Activated CD4-positive, alpha-beta T cell treated with anti-CD3 and anti-CD28 coated beads for 36 hours (primary cell): Measurements from ENCODE around the gene CCND1. TPM values are rescaled to one million over a fixed set of nuclear protein-coding genes. Genes with fewer than 3 reads are reported as not detected.
A peak's percentile ranks its signal among the peaks of the same experiment; 100 is the strongest.

Experiments
- ATAC-seq: fragments of 200-7000 bp; cut with Tn5 transposase; one replicate; pipeline ENCODE4 v1.10.0; 2021; ENCODE audit warnings: mild to moderate bottlenecking, moderate library complexity
- CTCF ChIA-PET: fragments of 350-600 bp; sonication (Branson Sonifier 250); formaldehyde crosslinking; loops from one replicate; lab custom pipeline; 2021; ENCODE audit warnings: antibody characterized with exemption; lab: Charles Lee
- POLR2A ChIA-PET: fragments of 350-600 bp; sonication (Branson Sonifier 250); formaldehyde crosslinking; loops from one replicate; lab custom pipeline; 2021; ENCODE audit warnings: antibody characterized with exemption, inconsistent platforms; lab: Charles Lee
- DNase-seq: peaks from one replicate; pipeline ENCODE4 v3.0.0-alpha.2; 2020
- H3K27ac Mint-ChIP-seq: one replicate; pipeline ENCODE4 v1.8.0; 2021; ENCODE audit warnings: mixed read lengths
- H3K27me3 Mint-ChIP-seq: one replicate; pipeline ENCODE4 v1.8.0; 2021; ENCODE audit warnings: mixed read lengths
- H3K36me3 Mint-ChIP-seq: one replicate; pipeline ENCODE4 v1.8.0; 2021; ENCODE audit warnings: low read depth, mixed read lengths
- H3K4me1 Mint-ChIP-seq: one replicate; pipeline ENCODE4 v1.8.0; 2021; ENCODE audit warnings: mixed read lengths
- H3K4me3 Mint-ChIP-seq: one replicate; pipeline ENCODE4 v1.8.0; 2021; ENCODE audit warnings: mild to moderate bottlenecking, moderate library complexity, mixed read lengths
- H3K9me3 Mint-ChIP-seq: one replicate; pipeline ENCODE4 v1.8.0; 2021; ENCODE audit warnings: low read depth, mixed read lengths
- intact Hi-C, 2 experiments: fragments of 100-400 bp; cut with DNase I in 1 of 2; cut with micrococcal nuclease in 1 of 2; formaldehyde crosslinking; loops; one replicate each; pipeline versions ENCODE4 v1.14.2 to v1.15.1; 2022 to 2024; cut with DNase I, micrococcal nuclease
- total RNA-seq, 2 experiments: library from RNA; stranded (reverse); gene quantifications; one replicate each; pipeline ENCODE4 v1.2.3, GENCODE V29; 2021

CCND1 gene
- total RNA-seq, 2 experiments from 2014 or later: 0.50 to 0.77 TPM

DNA sequence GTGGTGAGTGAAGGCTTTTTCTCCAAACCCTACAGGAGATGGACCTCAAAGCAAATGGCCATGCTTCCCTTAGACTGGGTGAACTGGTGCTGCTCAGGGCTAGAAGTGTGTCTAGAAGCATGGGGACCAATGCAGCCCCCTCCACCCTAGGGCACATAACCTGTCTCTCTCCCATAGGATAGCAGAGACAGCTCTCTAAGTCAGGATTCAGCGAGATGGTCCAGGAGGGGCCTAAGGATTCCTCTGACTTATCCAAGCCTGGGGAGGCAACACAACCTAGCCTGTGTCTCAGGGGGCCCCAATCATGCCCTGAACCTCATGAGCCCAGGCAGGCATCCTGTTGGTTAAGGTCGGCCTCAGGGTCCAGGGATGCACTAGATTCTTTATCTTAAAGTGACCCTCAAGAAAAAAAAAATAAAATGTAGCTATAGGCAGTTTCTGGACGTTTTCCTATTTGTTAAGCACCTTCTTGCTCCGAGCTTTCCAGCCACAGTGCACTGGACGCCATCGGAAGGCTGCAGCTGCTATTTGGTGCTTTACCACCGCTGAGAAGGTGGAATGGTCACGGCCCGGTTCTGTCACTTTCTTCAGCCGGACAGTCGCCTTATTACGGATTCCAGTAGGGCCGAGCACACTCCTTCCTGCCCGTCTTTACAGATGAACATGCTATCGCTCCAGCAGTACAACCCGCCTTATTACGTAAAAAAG is 5.0 kb upstream of the CCND1 start:
- DNase-seq: no peak
- ChIA-PET CTCF (interaction anchor here (1.0 kb wide), 1 partner anchor 344 kb away, joined by 3 read pairs; no protein-coding TSS in a partner anchor), POLR2A (no interaction called here)
- Mint-ChIP-seq H3K4me1 (peaks cover 25% of the 10 kb centered on the region), H3K27me3 (peaks cover 44% of the 10 kb centered on the region), H3K36me3 (no peaks in the 10 kb centered on the region), H3K27ac (no peak overlapping the region), H3K4me3 (no peak overlapping the region), H3K9me3 (no peaks in the 10 kb centered on the region)
- ATAC-seq: no peak
- intact Hi-C loops: loop anchor here in 1 of 2 experiments (5.0 kb wide), 2 partner anchors 66 to 181 kb away; partner anchors contain the start of genes FGF19 and FGF3

DNA sequence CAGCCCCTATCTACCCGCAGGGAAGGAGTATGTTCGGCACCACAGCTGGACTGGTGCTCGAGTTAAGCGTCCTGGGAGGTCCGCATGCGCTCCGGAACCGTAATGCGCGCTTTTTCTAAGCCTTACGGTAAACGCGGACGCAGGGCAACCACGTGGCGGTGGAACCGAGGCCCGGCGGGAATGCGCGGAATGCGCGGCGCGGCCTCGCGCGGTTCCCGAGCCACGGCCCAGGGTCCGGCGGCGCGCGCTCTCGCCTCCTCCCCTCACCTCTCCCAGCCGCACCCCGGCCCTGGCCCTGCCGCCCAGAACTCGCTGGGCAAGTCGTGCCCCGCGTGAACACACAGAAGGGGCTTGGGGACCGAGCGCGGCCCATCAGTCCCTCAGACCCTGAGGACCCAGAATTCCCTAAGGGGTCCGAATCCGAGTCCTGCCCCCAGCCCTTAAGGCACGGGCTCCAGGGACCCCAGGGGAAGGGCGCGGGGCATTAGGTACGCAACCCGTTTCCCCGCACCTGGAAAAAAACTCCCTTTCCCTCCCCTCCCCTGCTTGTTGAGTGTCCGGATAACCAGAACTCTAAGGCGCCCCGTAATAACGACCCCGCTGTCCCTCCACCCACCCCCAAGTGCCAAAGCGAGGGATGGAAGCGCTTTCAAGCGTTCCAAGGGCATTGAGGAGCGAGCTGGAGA is 4.3 kb upstream of the CCND1 start:
- DNase-seq: peak; percentile 30
- Mint-ChIP-seq H3K4me1 (peaks cover 29% of the 10 kb centered on the region), H3K9me3 (no peaks in the 10 kb centered on the region), H3K36me3 (no peaks in the 10 kb centered on the region), H3K4me3 (no peak overlapping the region), H3K27ac (no peak overlapping the region), H3K27me3 (peaks cover 49% of the 10 kb centered on the region)
- CTCF ChIA-PET: interaction anchor here (1.0 kb wide), 1 partner anchor 344 kb away, joined by 3 read pairs; no protein-coding TSS in a partner anchor
- intact Hi-C loops: loop anchor here in 1 of 2 experiments (5.0 kb wide), 2 partner anchors 66 to 181 kb away; partner anchors contain the start of genes FGF19 and FGF3
- POLR2A ChIA-PET: no interaction called here
- ATAC-seq: no peak

DNA sequence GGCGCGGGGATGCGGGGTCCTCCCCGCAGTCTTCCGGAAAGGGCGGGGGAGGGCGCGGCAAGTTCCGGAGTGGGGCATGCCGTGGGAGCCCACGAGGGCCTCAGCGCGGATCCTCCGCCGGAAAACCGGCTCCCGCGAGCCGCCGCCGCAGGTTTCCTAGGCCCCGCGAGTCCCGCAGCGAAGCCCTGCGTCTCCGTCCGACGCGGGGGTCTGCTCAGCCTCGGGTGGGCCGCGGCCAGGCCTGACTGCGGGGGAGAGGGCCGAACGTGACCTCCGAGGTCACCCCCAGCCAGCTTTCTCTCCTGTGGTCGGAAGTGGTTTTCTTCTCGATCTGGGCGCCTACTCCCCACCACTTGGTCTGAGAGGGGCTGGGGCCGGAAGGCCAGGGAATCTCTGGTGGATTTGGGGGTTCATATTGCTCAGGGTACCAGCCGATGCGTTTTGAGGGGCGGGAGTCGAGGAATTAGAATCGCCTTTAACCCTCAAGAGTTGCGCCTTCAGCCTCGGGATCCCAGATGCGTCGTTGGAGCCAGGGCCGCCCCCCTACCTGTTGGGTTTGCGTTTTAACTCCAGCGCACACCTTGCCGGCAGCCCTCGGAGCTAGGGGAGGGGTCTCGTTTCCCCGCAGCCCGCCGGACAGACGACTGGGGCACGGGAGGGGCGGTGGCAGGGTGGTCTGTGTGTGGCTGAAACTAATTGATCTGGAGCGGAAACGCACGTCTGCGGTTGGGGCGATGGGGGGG is 3.6 kb upstream of the CCND1 start:
- H3K9me3 Mint-ChIP-seq: no peaks in the 10 kb centered on the region
- ATAC-seq: no peak
- no peak overlapping the region for H3K27ac Mint-ChIP-seq
- DNase-seq: no peak
- peaks cover 29% of the 10 kb centered on the region for H3K4me1 Mint-ChIP-seq
- intact Hi-C loops: loop anchor here in 1 of 2 experiments (5.0 kb wide), 2 partner anchors 65 to 180 kb away; partner anchors contain the start of genes FGF19 and FGF3
- peaks cover 49% of the 10 kb centered on the region for H3K27me3 Mint-ChIP-seq
- peak overlapping the region; percentile 17 for H3K4me3 Mint-ChIP-seq
- CTCF ChIA-PET: no interaction called here
- POLR2A ChIA-PET: interaction anchor here (0.6 kb wide), 1 partner anchor 16 kb away, joined by 3 read pairs; no protein-coding TSS in a partner anchor
- H3K36me3 Mint-ChIP-seq: no peaks in the 10 kb centered on the region

GRCh38 chr11:69637941-69638871 is 2.8 kb upstream of the CCND1 start:
- H3K27ac Mint-ChIP-seq: no peak overlapping the region
- no peaks in the 10 kb centered on the region for H3K36me3 Mint-ChIP-seq
- peaks cover 29% of the 10 kb centered on the region for H3K4me1 Mint-ChIP-seq
- intact Hi-C loops: loop anchor here in 1 of 2 experiments (5.0 kb wide), 2 partner anchors 64 to 179 kb away; partner anchors contain the start of genes FGF19 and FGF3
- H3K27me3 Mint-ChIP-seq: peaks cover 49% of the 10 kb centered on the region
- ChIA-PET CTCF (no interaction called here), POLR2A (interaction anchor here (0.6 kb wide), 1 partner anchor 17 kb away, joined by 3 read pairs; no protein-coding TSS in a partner anchor)
- peak overlapping the region; percentile 17 for H3K4me3 Mint-ChIP-seq
- H3K9me3 Mint-ChIP-seq: no peaks in the 10 kb centered on the region
- ATAC-seq: no peak
- DNase-seq: no peak

DNA sequence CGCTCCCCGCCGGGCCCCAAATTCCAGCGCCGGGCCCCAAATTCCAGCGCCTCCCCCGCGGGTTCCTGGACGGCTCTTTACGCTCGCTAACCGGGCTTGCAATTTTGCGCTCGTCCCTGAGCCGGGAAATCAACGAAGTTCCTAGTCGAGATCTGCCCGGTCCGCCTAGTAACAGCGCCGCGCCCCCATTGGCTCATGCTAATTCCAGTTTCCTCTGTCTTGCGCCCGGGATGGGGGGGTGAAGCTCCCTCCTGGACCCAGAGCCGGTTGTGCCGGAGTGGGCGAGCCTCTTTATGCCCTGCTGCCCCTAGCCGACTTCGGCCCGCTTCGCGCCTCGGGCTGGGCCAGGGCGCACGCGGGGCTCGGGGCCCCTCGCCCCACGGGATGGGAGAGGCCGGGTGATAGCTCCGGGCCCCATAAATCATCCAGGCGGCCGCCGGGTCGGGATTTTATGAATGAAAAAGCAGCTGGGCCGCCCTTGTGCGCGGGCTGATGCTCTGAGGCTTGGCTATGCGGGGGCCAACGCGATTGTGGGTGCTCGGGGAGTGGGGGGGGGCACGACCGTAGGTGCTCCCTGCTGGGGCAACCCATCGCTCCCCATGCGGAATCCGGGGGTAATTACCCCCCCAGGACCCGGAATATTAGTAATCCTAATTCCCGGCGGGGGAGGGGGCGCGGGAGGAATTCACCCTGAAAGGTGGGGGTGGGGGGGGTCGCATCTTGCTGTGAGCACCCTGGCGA is 1.8 kb upstream of the CCND1 start:
- H3K4me3 Mint-ChIP-seq: no peak overlapping the region
- ATAC-seq (no peak), DNase-seq (peak; percentile 49)
- H3K4me1 Mint-ChIP-seq: peaks cover 29% of the 10 kb centered on the region
- ChIA-PET POLR2A (no interaction called here), CTCF (no interaction called here)
- no peak overlapping the region for H3K27ac Mint-ChIP-seq
- H3K9me3 Mint-ChIP-seq: no peaks in the 10 kb centered on the region
- H3K27me3 Mint-ChIP-seq: peaks cover 47% of the 10 kb centered on the region
- no peaks in the 10 kb centered on the region for H3K36me3 Mint-ChIP-seq
- intact Hi-C loops: loop anchor here in 1 of 2 experiments (5.0 kb wide), 2 partner anchors 63 to 178 kb away; partner anchors contain the start of genes FGF19 and FGF3

DNA sequence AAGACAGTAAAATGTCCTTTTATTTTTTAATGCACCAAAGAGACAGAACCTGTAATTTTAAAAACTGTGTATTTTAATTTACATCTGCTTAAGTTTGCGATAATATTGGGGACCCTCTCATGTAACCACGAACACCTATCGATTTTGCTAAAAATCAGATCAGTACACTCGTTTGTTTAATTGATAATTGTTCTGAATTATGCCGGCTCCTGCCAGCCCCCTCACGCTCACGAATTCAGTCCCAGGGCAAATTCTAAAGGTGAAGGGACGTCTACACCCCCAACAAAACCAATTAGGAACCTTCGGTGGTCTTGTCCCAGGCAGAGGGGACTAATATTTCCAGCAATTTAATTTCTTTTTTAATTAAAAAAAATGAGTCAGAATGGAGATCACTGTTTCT is 1.1 kb upstream of the CCND1 start:
- POLR2A ChIA-PET: no interaction called here

DNA sequence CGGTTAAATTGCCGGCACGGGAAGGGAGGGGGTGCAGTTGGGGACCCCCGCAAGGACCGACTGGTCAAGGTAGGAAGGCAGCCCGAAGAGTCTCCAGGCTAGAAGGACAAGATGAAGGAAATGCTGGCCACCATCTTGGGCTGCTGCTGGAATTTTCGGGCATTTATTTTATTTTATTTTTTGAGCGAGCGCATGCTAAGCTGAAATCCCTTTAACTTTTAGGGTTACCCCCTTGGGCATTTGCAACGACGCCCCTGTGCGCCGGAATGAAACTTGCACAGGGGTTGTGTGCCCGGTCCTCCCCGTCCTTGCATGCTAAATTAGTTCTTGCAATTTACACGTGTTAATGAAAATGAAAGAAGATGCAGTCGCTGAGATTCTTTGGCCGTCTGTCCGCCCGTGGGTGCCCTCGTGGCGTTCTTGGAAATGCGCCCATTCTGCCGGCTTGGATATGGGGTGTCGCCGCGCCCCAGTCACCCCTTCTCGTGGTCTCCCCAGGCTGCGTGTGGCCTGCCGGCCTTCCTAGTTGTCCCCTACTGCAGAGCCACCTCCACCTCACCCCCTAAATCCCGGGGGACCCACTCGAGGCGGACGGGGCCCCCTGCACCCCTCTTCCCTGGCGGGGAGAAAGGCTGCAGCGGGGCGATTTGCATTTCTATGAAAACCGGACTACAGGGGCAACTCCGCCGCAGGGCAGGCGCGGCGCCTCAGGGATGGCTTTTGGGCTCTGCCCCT is 529 bp upstream of the CCND1 start:
- Mint-ChIP-seq H3K27ac (no peak overlapping the region), H3K36me3 (no peaks in the 10 kb centered on the region), H3K9me3 (no peaks in the 10 kb centered on the region), H3K4me1 (peaks cover 29% of the 10 kb centered on the region), H3K4me3 (peak overlapping the region; percentile 20), H3K27me3 (peaks cover 39% of the 10 kb centered on the region)
- DNase-seq: peak; percentile 32
- CTCF ChIA-PET: interaction anchor here (0.7 kb wide), 1 partner anchor 1247 kb away, joined by 4 read pairs; no protein-coding TSS in a partner anchor
- ATAC-seq: no peak
- POLR2A ChIA-PET: no interaction called here
- intact Hi-C loops: loop anchor here in 1 of 2 experiments (5.0 kb wide), 2 partner anchors 198 to 403 kb away; no protein-coding TSS in a partner anchor

More for the DNA sequence above, 1.1 kb upstream of the CCND1 start:
- peaks cover 42% of the 10 kb centered on the region for H3K27me3 Mint-ChIP-seq
- ATAC-seq (no peak), DNase-seq (no peak)
- peaks cover 29% of the 10 kb centered on the region for H3K4me1 Mint-ChIP-seq
- CTCF ChIA-PET: interaction anchor here (0.7 kb wide), 1 partner anchor 1246 kb away, joined by 4 read pairs; no protein-coding TSS in a partner anchor
- H3K36me3 Mint-ChIP-seq: no peaks in the 10 kb centered on the region
- intact Hi-C loops: loop anchor here in 1 of 2 experiments (5.0 kb wide), 4 partner anchors 62 to 403 kb away; partner anchors contain the start of genes FGF19 and FGF3
- no peaks in the 10 kb centered on the region for H3K9me3 Mint-ChIP-seq
- H3K4me3 Mint-ChIP-seq: no peak overlapping the region
- no peak overlapping the region for H3K27ac Mint-ChIP-seq

GRCh38 chr11:69641681-69642548 is 959 bp downstream of the CCND1 start:
- H3K9me3 Mint-ChIP-seq: no peaks in the 10 kb centered on the region
- intact Hi-C loops: loop anchor here in 1 of 2 experiments (2.0 to 5.0 kb wide), 6 partner anchors 29 to 797 kb away; no protein-coding TSS in a partner anchor
- ATAC-seq (no peak), DNase-seq (peak; percentile 13)
- ChIA-PET CTCF (no interaction called here), POLR2A (no interaction called here)
- no peaks in the 10 kb centered on the region for H3K36me3 Mint-ChIP-seq
- H3K27me3 Mint-ChIP-seq: peaks cover 30% of the 10 kb centered on the region
- peaks cover 25% of the 10 kb centered on the region for H3K4me1 Mint-ChIP-seq
- peak overlapping the region; percentile 65 for H3K4me3 Mint-ChIP-seq
- no peak overlapping the region for H3K27ac Mint-ChIP-seq
